ENCODE data around the gene LRFN2.

DNA sequence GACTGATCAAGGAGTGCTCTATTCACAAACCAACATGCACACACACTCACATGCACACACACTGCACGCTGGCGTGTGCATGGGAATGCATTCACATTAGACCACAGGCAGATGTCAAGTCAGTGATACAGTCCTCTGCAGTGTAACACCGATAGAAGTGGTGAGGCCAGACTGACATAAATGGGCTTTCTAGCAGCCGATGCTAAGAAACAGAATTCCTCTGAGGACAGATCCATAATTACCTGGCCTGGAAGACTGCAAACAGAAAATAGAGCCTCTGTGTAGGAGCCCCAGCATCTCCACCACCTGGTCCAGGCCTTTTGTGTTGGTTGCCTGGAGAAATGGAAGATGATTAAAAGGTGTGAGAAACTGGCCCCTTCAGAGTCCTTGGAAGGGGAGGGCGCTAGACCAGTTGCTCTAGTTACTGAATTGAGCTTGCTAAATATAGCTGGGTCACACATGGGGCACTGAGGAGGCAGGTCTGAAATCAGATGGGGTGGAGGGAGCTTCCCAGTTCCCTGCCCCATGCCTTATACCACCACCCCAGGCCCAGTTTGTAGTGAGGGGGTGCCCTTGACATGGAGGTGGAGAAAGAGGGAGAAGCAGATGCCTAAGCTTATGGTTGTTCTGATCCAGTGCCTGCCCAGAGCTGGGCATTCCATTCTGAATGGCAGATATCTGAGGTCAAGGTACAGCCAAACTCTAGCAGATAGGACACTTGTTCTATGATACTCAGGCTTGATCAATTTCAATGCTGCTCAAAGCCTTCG is 233.8 kb downstream of the LRFN2 start:
- TF ChIP-seq, protein P1, sequence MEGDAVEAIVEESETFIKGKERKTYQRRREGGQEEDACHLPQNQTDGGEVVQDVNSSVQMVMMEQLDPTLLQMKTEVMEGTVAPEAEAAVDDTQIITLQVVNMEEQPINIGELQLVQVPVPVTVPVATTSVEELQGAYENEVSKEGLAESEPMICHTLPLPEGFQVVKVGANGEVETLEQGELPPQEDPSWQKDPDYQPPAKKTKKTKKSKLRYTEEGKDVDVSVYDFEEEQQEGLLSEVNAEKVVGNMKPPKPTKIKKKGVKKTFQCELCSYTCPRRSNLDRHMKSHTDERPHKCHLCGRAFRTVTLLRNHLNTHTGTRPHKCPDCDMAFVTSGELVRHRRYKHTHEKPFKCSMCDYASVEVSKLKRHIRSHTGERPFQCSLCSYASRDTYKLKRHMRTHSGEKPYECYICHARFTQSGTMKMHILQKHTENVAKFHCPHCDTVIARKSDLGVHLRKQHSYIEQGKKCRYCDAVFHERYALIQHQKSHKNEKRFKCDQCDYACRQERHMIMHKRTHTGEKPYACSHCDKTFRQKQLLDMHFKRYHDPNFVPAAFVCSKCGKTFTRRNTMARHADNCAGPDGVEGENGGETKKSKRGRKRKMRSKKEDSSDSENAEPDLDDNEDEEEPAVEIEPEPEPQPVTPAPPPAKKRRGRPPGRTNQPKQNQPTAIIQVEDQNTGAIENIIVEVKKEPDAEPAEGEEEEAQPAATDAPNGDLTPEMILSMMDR (IDR thresholded peaks at IDR 0.05), result no peak
- TF ChIP-seq POLR2A (IDR thresholded peaks at IDR 0.05), result no peak
